ENCODE results near the gene SLC6A9. TPM values are rescaled to one million over a fixed set of nuclear protein-coding genes. Genes with fewer than 3 reads are reported as not detected.

SLC6A9 gene
- total RNA-seq, 2 experiments from 2014 or later: 10.2 to 11.1 TPM

- no peaks in the 10 kb centered on the region for H3K9me3 Mint-ChIP-seq
- no peaks in the 10 kb centered on the region for H3K27me3 Mint-ChIP-seq (ENCODE audit: low read depth)
- H3K27ac Mint-ChIP-seq: no peak overlapping the region
- no peak for DNase-seq
- no peaks in the 10 kb centered on the region for H3K4me1 Mint-ChIP-seq (ENCODE audit: low read depth)
- H3K36me3 Mint-ChIP-seq (ENCODE audit: low read depth): peaks cover 24% of the 10 kb centered on the region
- H3K4me3 Mint-ChIP-seq: no peak overlapping the region
- intact Hi-C loops (cut with micrococcal nuclease): no loop called here
- CTCF ChIA-PET: interaction anchor here (1.2 to 1.7 kb wide), 2 partner anchors 14 to 16 kb away, joined by 5 to 6 read pairs; no protein-coding TSS in a partner anchor
Observed at GRCh38 chr1:44021581-44022321, 9.5 kb downstream of the SLC6A9 start.

GRCh38 chr1:44021156-44021555 lies 10.1 kb downstream of the SLC6A9 start:
- no peak overlapping the region for H3K4me3 Mint-ChIP-seq
- H3K27ac Mint-ChIP-seq: no peak overlapping the region
- DNase-seq: no peak
- CTCF ChIA-PET: interaction anchor here (0.7 to 1.2 kb wide), 2 partner anchors 16 kb away, joined by 3 to 6 read pairs; no protein-coding TSS in a partner anchor
- H3K36me3 Mint-ChIP-seq (ENCODE audit: low read depth): peaks cover 23% of the 10 kb centered on the region
- intact Hi-C loops (cut with micrococcal nuclease): no loop called here
- H3K9me3 Mint-ChIP-seq: no peaks in the 10 kb centered on the region
- no peaks in the 10 kb centered on the region for H3K4me1 Mint-ChIP-seq (ENCODE audit: low read depth)
- H3K27me3 Mint-ChIP-seq (ENCODE audit: low read depth): no peaks in the 10 kb centered on the region

- CTCF ChIA-PET: interaction anchor here (0.7 to 0.8 kb wide), 2 partner anchors 15 to 16 kb away, joined by 3 read pairs; no protein-coding TSS in a partner anchor
- H3K4me1 Mint-ChIP-seq (ENCODE audit: low read depth): no peaks in the 10 kb centered on the region
- no peak overlapping the region for H3K4me3 Mint-ChIP-seq
- peaks cover 23% of the 10 kb centered on the region for H3K36me3 Mint-ChIP-seq (ENCODE audit: low read depth)
- no peak overlapping the region for H3K27ac Mint-ChIP-seq
- intact Hi-C loops (cut with micrococcal nuclease): no loop called here
- H3K27me3 Mint-ChIP-seq (ENCODE audit: low read depth): no peaks in the 10 kb centered on the region
- no peaks in the 10 kb centered on the region for H3K9me3 Mint-ChIP-seq
- no peak for DNase-seq
Observed at GRCh38 chr1:44020464-44020863, 10.8 kb downstream of the SLC6A9 start.

GRCh38 chr1:44019466-44019948 lies 11.8 kb downstream of the SLC6A9 start:
- CTCF ChIA-PET: interaction anchor here (0.7 to 1.4 kb wide), 2 partner anchors 14 to 29 kb away, joined by 3 read pairs; no protein-coding TSS in a partner anchor
- peaks cover under 1% of the 10 kb centered on the region for H3K4me1 Mint-ChIP-seq (ENCODE audit: low read depth)
- peaks cover 19% of the 10 kb centered on the region for H3K36me3 Mint-ChIP-seq (ENCODE audit: low read depth)
- H3K27ac Mint-ChIP-seq: no peak overlapping the region
- no peaks in the 10 kb centered on the region for H3K27me3 Mint-ChIP-seq (ENCODE audit: low read depth)
- no peak overlapping the region for H3K4me3 Mint-ChIP-seq
- intact Hi-C loops (cut with micrococcal nuclease): no loop called here
- H3K9me3 Mint-ChIP-seq: no peaks in the 10 kb centered on the region
- no peak for DNase-seq

GRCh38 chr1:44016890-44017400 lies 14.3 kb downstream of the SLC6A9 start:
- H3K9me3 Mint-ChIP-seq: no peaks in the 10 kb centered on the region

GRCh38 chr1:44016041-44016889 lies 15.0 kb downstream of the SLC6A9 start:
- CTCF ChIA-PET: interaction anchor here (0.6 to 1.0 kb wide), 3 partner anchors 10 to 71 kb away, joined by 3 to 4 read pairs (median 3); no protein-coding TSS in a partner anchor

More at GRCh38 chr1:44016890-44017400, 14.3 kb downstream of the SLC6A9 start:
- H3K4me1 Mint-ChIP-seq (ENCODE audit: low read depth): peaks cover 16% of the 10 kb centered on the region
- no peak overlapping the region for H3K27ac Mint-ChIP-seq
- DNase-seq: no peak
- H3K36me3 Mint-ChIP-seq (ENCODE audit: low read depth): peaks cover 11% of the 10 kb centered on the region
- intact Hi-C loops (cut with micrococcal nuclease): no loop called here
- CTCF ChIA-PET: interaction anchor here (0.6 to 1.0 kb wide), 2 partner anchors 31 to 70 kb away, joined by 3 read pairs; no protein-coding TSS in a partner anchor
- no peak overlapping the region for H3K4me3 Mint-ChIP-seq
- H3K27me3 Mint-ChIP-seq (ENCODE audit: low read depth): no peaks in the 10 kb centered on the region

GRCh38 chr1:44015206-44015605 lies 16.1 kb downstream of the SLC6A9 start:
- Mint-ChIP-seq H3K27me3 (ENCODE audit: low read depth) (no peaks in the 10 kb centered on the region), H3K9me3 (no peaks in the 10 kb centered on the region), H3K27ac (no peak overlapping the region), H3K4me1 (ENCODE audit: low read depth) (peaks cover 16% of the 10 kb centered on the region), H3K36me3 (ENCODE audit: low read depth) (peaks cover 2% of the 10 kb centered on the region), H3K4me3 (no peak overlapping the region)
- CTCF ChIA-PET: interaction anchor here (0.7 to 2.5 kb wide), 3 partner anchors 10 to 34 kb away, joined by 3 to 16 read pairs (median 9); no protein-coding TSS in a partner anchor
- intact Hi-C loops (cut with micrococcal nuclease): no loop called here
- DNase-seq: no peak

More at GRCh38 chr1:44016041-44016889, 15.0 kb downstream of the SLC6A9 start:
- no peak overlapping the region for H3K4me3 Mint-ChIP-seq
- peaks cover 7% of the 10 kb centered on the region for H3K36me3 Mint-ChIP-seq (ENCODE audit: low read depth)
- DNase-seq: no peak
- no peaks in the 10 kb centered on the region for H3K27me3 Mint-ChIP-seq (ENCODE audit: low read depth)
- no peak overlapping the region for H3K27ac Mint-ChIP-seq
- intact Hi-C loops (cut with micrococcal nuclease): no loop called here
- no peaks in the 10 kb centered on the region for H3K9me3 Mint-ChIP-seq
- H3K4me1 Mint-ChIP-seq (ENCODE audit: low read depth): peaks cover 16% of the 10 kb centered on the region

GRCh38 chr1:44014365-44015104 lies 16.7 kb downstream of the SLC6A9 start:
- Mint-ChIP-seq H3K27me3 (ENCODE audit: low read depth) (no peaks in the 10 kb centered on the region), H3K4me3 (no peak overlapping the region), H3K27ac (no peak overlapping the region), H3K9me3 (no peaks in the 10 kb centered on the region), H3K4me1 (ENCODE audit: low read depth) (peaks cover 16% of the 10 kb centered on the region), H3K36me3 (ENCODE audit: low read depth) (peaks cover 2% of the 10 kb centered on the region)
- intact Hi-C loops (cut with micrococcal nuclease): no loop called here
- CTCF ChIA-PET: interaction anchor here (0.7 to 2.5 kb wide), 4 partner anchors 9 to 35 kb away, joined by 3 to 16 read pairs (median 6); no protein-coding TSS in a partner anchor
- DNase-seq: no peak

- Mint-ChIP-seq H3K9me3 (no peaks in the 10 kb centered on the region), H3K36me3 (ENCODE audit: low read depth) (no peaks in the 10 kb centered on the region), H3K4me1 (ENCODE audit: low read depth) (peaks cover 16% of the 10 kb centered on the region), H3K27me3 (ENCODE audit: low read depth) (no peaks in the 10 kb centered on the region), H3K4me3 (no peak overlapping the region), H3K27ac (no peak overlapping the region)
- CTCF ChIA-PET: interaction anchor here (0.8 to 2.5 kb wide), 3 partner anchors 8 to 22 kb away, joined by 3 to 16 read pairs (median 9); no protein-coding TSS in a partner anchor
- intact Hi-C loops (cut with micrococcal nuclease): no loop called here
- DNase-seq: no peak
Observed at GRCh38 chr1:44013949-44014348, 17.3 kb downstream of the SLC6A9 start.

- intact Hi-C loops (cut with micrococcal nuclease): no loop called here
- Mint-ChIP-seq H3K27me3 (ENCODE audit: low read depth) (no peaks in the 10 kb centered on the region), H3K36me3 (ENCODE audit: low read depth) (no peaks in the 10 kb centered on the region), H3K27ac (no peak overlapping the region), H3K4me1 (ENCODE audit: low read depth) (peaks cover 16% of the 10 kb centered on the region), H3K4me3 (no peak overlapping the region), H3K9me3 (no peaks in the 10 kb centered on the region)
- CTCF ChIA-PET: interaction anchor here (2.0 to 2.5 kb wide), 2 partner anchors 8 to 23 kb away, joined by 9 to 16 read pairs; no protein-coding TSS in a partner anchor
- no peak for DNase-seq
Observed at GRCh38 chr1:44012941-44013609, 18.2 kb downstream of the SLC6A9 start.

GRCh38 chr1:44012404-44012803 lies 18.9 kb downstream of the SLC6A9 start:
- Mint-ChIP-seq H3K4me3 (no peak overlapping the region), H3K27me3 (ENCODE audit: low read depth) (no peaks in the 10 kb centered on the region), H3K4me1 (ENCODE audit: low read depth) (peaks cover 16% of the 10 kb centered on the region), H3K27ac (peak overlapping the region; percentile 20), H3K9me3 (no peaks in the 10 kb centered on the region), H3K36me3 (ENCODE audit: low read depth) (no peaks in the 10 kb centered on the region)
- CTCF ChIA-PET: interaction anchor here (1.1 kb wide), 1 partner anchor 24 kb away, joined by 3 read pairs; no protein-coding TSS in a partner anchor
- intact Hi-C loops (cut with micrococcal nuclease): no loop called here
- no peak for DNase-seq
